Measurements from ENCODE around the gene ILDR1.

- no peak for TF ChIP-seq EP300 (IDR thresholded peaks at IDR 0.05)
- TF ChIP-seq POLR2A (IDR thresholded peaks at IDR 0.05), result no peak
- no peak for TF ChIP-seq POLR2AphosphoS5 (IDR thresholded peaks at IDR 0.05)
- TF ChIP-seq CTCF (IDR thresholded peaks at IDR 0.05), result no peak
Measured at GRCh38 chr3:121956363-121956762, 65.7 kb downstream of the ILDR1 start.

Data from suprapubic skin (tissue), 4 donors.